Pancreas (tissue), 10 donors: ENCODE data around the gene NDOR1. TPM values are rescaled to one million over a fixed set of nuclear protein-coding genes. Genes with fewer than 3 reads are reported as not detected.

Experiments
- ATAC-seq, 4 donors: fragments of 200-7000 bp; cut with Tn5 transposase; one replicate each; pipeline versions ENCODE4 v1.8.0 to v1.9.1; 2020; ENCODE audit warnings: mild to moderate bottlenecking in 4 of 4, moderate library complexity in 4 of 4
- DNase-seq, 6 donors: peaks; one replicate each; pipeline ENCODE4 v3.0.0-alpha.2; 2020
- FAIRE-seq: peaks from 2 replicates; lab custom pipeline; 2012; peaks lifted over from hg19 to GRCh38; lab: Jason Lieb, UNC
- H3K27ac ChIP-seq, 4 donors: fragments of 200-600 bp; sonication (generic); 1 replicate in 3 of 4; 2 replicates in 1 of 4; pipeline versions ENCODE4 v1.5.0 to v1.8.0; 2020
- H3K27me3 ChIP-seq, 4 donors: fragments of 200-600 bp; one replicate each; pipeline ENCODE4 v1.8.0; 2021
- H3K36me3 ChIP-seq, 3 donors: fragments of 200-600 bp; sonication (generic) in 1 of 3; one replicate each; pipeline versions ENCODE4 v1.5.0 to v1.8.0; 2020 to 2021
- H3K4me1 ChIP-seq, 3 donors: fragments of 200-600 bp; one replicate each; pipeline ENCODE4 v1.8.0; 2021
- H3K4me3 ChIP-seq, 4 donors: fragments of 200-600 bp; sonication (generic) in 2 of 4; one replicate each; pipeline versions ENCODE4 v1.5.0 to v1.8.0; 2020 to 2021
- H3K9me3 ChIP-seq, 4 donors: fragments of 200-600 bp; one replicate each; pipeline ENCODE4 v1.8.0; 2021
- WGBS, 2 donors: extraction: QIAGEN DNeasy Blood & Tissue Kit; methylation state at CpG; one replicate each; pipeline ENCODE4 v1.1.7; 2013; 5-methylcytosine and 5-hydroxymethylcytosine counted together
- intact Hi-C, 3 donors: fragments of 100-400 bp; cut with DNase I; formaldehyde crosslinking; loops; one replicate each; pipeline versions ENCODE4 v1.11.1 to v1.14.2; 2022
- polyA plus RNA-seq, 2 donors: library from polyadenylated mRNA; stranded (reverse); fragments of 200-250 nt; gene quantifications; one replicate each; pipeline ENCODE4 v1.2.3, GENCODE V29; 2013
- total RNA-seq, 6 donors: library from RNA; stranded (reverse); fragmentation: NEBNext Ultra II Directional in 4 of 6; extraction: Animal tissue kit (Norgen Biotek cat#: 25700) in 4 of 6; gene quantifications; one replicate each; pipeline versions ENCODE4 v1.2.1 to v1.2.4, GENCODE V29; 2021 to 2023
- TF ChIP-seq, protein P1 (sequence below), 4 donors: fragments of 200-600 bp; sonication (generic) in 3 of 4; IDR thresholded peaks; one replicate each; pipeline versions ENCODE4 v1.5.0 to v1.8.0; 2021; ENCODE audit warnings: antibody characterized with exemption in 4 of 4
- donor health status: healthy with polysubstance abuse.
- donor health status: DM: no; HTN: no; CAD: no; lungs with moderate emphysema.
- donor health status: DM: no; HTN: no; CAD: no.
- donor health status: control.
- donor health status: control.
- donor health status: Bipolar disorder and iron deficiency.
- donor health status: DM: yes; HTN: yes; CAD: no.
- donor health status: DM: no; HTN: no; CAD: no.
- donor health status: DM: no; HTN: no; CAD: no.
- donor health status: DM: yes; HTN: yes; CAD: no.

NDOR1 gene
- total and polyA plus RNA-seq, 8 donors: 4.6 to 25.4 (median 6.8) TPM

DNA sequence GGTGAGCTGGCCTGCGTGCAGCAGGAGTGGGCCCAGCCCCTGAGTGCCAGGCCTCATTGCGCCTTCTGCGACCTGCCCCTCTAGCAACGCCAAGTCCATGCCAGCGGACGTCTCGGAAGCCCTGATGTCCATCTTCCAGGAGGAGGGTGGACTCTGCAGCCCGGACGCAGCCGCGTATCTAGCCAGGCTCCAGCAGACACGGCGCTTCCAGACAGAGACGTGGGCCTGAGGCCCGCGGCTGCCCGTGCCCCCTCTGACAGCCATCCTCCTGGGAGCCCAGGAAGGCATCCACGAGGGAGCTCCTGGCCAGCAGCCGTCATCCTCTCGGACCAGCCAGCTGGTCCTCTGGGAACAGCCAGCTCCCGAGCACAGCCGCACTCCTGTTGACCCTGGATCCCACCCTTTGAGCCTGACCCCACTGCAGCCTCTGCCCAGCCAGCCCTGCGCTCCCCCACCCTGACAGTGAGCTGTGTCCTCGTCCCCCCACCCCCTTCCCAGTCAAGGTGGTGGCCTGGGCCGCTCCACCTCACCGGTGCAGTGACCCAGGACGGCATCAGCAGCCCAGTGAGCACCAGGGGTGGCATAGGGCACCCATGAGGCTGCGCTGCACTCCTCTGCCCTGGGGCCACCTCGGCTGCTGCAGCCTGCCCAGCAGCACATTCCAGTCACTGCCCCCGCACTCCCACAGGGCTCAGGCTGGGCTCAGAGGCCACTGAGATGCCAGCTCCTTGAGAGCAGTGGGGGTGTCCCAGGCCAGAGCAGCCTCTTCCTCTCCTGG, 10.9 kb downstream of the NDOR1 start:
- peak overlapping the region in 1 of 4 donors; percentile 73 for H3K27ac ChIP-seq
- TF ChIP-seq, protein P1, sequence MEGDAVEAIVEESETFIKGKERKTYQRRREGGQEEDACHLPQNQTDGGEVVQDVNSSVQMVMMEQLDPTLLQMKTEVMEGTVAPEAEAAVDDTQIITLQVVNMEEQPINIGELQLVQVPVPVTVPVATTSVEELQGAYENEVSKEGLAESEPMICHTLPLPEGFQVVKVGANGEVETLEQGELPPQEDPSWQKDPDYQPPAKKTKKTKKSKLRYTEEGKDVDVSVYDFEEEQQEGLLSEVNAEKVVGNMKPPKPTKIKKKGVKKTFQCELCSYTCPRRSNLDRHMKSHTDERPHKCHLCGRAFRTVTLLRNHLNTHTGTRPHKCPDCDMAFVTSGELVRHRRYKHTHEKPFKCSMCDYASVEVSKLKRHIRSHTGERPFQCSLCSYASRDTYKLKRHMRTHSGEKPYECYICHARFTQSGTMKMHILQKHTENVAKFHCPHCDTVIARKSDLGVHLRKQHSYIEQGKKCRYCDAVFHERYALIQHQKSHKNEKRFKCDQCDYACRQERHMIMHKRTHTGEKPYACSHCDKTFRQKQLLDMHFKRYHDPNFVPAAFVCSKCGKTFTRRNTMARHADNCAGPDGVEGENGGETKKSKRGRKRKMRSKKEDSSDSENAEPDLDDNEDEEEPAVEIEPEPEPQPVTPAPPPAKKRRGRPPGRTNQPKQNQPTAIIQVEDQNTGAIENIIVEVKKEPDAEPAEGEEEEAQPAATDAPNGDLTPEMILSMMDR (IDR thresholded peaks at IDR 0.05): no peak
- no peaks in the 10 kb centered on the region for H3K36me3 ChIP-seq
- peak overlapping the region in 1 of 4 donors; percentile 46 for H3K4me3 ChIP-seq
- intact Hi-C loops: no loop called here
- H3K9me3 ChIP-seq: no peaks in the 10 kb centered on the region
- ATAC-seq (no peak), FAIRE-seq (no peak), DNase-seq (peak in 1 of 6 donors; percentile 47)
- H3K4me1 ChIP-seq: peaks cover 0 to 5% (median 0%) of the 10 kb centered on the region in 3 donors
- WGBS, 2 donors: 92 to 93% methylated on average over 30 of the region's 30 CpGs
- H3K27me3 ChIP-seq: no peaks in the 10 kb centered on the region

DNA sequence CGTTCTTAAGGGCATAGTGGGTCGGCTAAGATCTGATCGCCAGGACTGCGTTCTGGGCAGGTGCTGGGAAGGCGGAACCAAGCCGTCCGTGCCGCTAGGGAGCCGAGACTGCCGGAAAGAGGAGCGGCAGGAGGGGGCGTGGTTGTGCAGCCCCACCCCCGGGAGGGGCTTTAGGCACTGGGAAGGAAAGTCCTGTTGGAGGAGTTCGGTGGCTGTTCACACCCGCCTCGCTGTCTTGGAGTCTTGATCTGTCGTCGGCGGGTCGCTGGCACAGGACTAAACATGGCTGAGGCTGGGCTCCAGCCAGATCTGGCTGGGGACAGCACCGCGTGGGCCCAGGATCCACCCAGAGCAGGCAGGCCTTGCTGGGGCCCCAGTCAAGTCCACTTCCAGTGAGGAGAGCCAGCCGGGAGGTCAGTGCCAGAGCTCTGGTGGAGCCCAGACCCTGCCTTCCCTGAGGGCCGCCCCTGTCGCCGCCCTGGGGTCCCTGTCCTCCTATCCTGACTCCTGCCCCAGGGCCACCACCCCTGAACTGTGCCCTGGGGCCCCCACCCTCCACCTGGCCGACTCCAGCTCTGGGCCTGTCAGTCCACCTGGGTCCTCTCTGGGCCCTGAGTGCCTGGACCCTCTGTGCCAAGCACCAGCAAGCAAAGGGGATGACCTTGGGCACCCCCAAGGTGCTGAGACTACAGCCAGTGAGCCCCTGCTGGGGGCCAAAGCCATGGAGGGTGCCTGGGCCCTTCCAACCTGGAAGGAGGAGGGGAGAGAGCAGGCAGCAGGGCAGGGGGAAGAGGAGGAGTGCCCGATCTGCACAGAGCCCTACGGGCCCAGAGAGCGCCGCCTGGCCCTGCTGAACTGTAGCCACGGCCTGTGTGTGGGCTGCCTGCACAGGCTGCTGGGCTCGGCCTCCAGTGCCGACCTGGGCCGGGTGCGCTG, 12.0 kb downstream of the NDOR1 start:
- Histone ChIP-seq H3K27ac (peak overlapping the region; percentile 70 to 76 (median 72)), H3K27me3 (no peaks in the 10 kb centered on the region), H3K9me3 (no peaks in the 10 kb centered on the region), H3K36me3 (no peaks in the 10 kb centered on the region), H3K4me3 (peak overlapping the region; percentile 18 to 50 (median 34)), H3K4me1 (peaks cover under 1 to 5% (median 2%) of the 10 kb centered on the region in 3 donors)
- ATAC-seq (peak; percentile 66 to 84 (median 79)), FAIRE-seq (no peak), DNase-seq (peak; percentile 84 to 96 (median 90))
- TF ChIP-seq, protein P1 (IDR thresholded peaks at IDR 0.05): no peak
- intact Hi-C loops: no loop called here
- WGBS, 2 donors: 41 to 56% methylated on average over 34 to 36 of the region's 36 CpGs

DNA sequence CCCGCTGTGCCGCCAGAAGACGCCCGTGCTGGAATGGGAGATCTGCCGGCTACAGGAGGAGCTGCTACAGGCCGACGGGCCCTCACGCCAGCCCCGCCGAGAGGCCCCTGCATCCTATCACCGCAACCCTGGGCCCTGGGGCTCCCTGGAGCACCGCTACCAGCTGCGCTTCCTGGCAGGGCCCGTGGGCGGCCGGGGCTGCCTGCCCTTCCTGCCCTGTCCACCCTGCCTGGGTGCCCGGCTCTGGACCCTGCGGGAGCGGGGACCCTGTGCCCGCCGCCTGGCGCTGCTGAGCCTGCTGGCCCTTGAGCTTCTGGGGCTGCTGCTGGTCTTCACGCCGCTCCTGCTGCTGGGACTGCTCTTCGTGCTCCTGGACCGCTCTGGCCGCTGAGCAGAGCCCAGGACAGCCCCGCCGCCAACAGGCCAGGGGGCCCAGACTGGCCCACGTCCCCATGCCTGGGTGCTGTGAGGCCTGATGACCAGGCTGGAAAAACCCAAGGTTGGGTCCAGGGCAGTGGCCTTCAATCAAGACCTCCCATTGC, 12.8 kb downstream of the NDOR1 start:
- WGBS, 2 donors: 68 to 71% methylated on average over 18 to 30 of the region's 30 CpGs
- Histone ChIP-seq H3K4me3 (peak overlapping the region; percentile 7 to 50 (median 34)), H3K36me3 (no peaks in the 10 kb centered on the region), H3K27me3 (no peaks in the 10 kb centered on the region), H3K9me3 (no peaks in the 10 kb centered on the region), H3K4me1 (peaks cover 6 to 12% (median 7%) of the 10 kb centered on the region in 3 donors), H3K27ac (peak overlapping the region; percentile 70 to 76 (median 72))
- intact Hi-C loops: no loop called here
- TF ChIP-seq, protein P1 (IDR thresholded peaks at IDR 0.05): no peak
- ATAC-seq (peak in 1 of 4 donors; percentile 6), FAIRE-seq (no peak), DNase-seq (peak in 1 of 6 donors; percentile 57)

DNA sequence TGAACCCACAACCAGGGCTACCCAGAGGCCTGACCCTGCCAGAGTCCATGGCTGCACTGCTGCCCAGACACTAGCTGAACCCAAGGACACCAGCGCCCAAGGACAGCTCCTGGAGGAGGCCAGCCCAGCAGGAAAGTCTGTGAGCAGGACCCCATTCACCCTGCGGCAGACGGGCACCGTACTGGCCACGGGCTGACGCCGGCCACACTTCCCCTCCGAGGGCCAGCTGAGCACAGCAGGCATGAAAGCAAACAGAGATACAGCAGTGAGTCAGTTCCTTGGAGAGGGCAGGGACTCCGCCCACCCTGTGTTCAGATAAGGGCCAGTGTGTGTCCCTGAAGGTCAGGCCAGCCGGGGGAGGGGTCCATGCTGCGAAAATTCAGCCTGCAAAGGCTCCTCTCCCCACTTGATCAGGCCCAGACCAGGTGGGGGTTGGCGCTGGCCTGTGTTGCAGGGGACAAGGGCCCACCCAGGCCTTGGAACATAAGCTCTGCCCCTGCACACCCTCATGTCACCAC, 13.3 kb downstream of the NDOR1 start:
- WGBS, 2 donors: 27% methylated on average over 12 of the region's 12 CpGs
- Histone ChIP-seq H3K36me3 (no peaks in the 10 kb centered on the region), H3K27ac (peak overlapping the region; percentile 70 to 76 (median 72)), H3K27me3 (no peaks in the 10 kb centered on the region), H3K4me1 (peaks cover 6 to 12% (median 7%) of the 10 kb centered on the region in 3 donors), H3K9me3 (no peaks in the 10 kb centered on the region), H3K4me3 (peak overlapping the region in 2 of 4 donors; percentile 46 to 50)
- TF ChIP-seq, protein P1 (IDR thresholded peaks at IDR 0.05): no peak
- ATAC-seq (peak; percentile 54 to 66 (median 63)), DNase-seq (peak in 4 of 6 donors; percentile 81 to 89 (median 88)), FAIRE-seq (no peak)
- intact Hi-C loops: no loop called here
